GM21526 (cell line): ENCODE measurements around the gene PRKCE.
A peak's percentile ranks its signal among the peaks of the same experiment; 100 is the strongest.
"Not testable (repeated sequence)": the region's sequence is repeated elsewhere in the genome, so short reads cannot be mapped to it uniquely, and the experiment has no call there.

Experiments used
- ATAC-seq: cut with Tn5 transposase; IDR thresholded peaks from one replicate; pipeline ENCODE4 v1.9.1; 2021; ENCODE audit warnings: moderate library complexity; ENCODE audit not compliant: unreplicated experiment, low FRiP score

PRKCE gene

GRCh38 chr2:45901468-45902032 lies 250.1 kb downstream of the PRKCE start:
- ATAC-seq = no peak

GRCh38 chr2:45902380-45902779 lies 250.9 kb downstream of the PRKCE start:
- ATAC-seq = no peak

- no peak for ATAC-seq
Measured at GRCh38 chr2:45902781-45903375, 251.4 kb downstream of the PRKCE start.

GRCh38 chr2:45904267-45904945 lies 252.9 kb downstream of the PRKCE start:
- ATAC-seq = peak; percentile 59

GRCh38 chr2:45904946-45905631 lies 253.6 kb downstream of the PRKCE start:
- no peak for ATAC-seq

- ATAC-seq = no peak
Measured at GRCh38 chr2:45905632-45905958, 254.1 kb downstream of the PRKCE start.

- ATAC-seq = no peak
Measured at GRCh38 chr2:45907592-45907991, 256.1 kb downstream of the PRKCE start.

- ATAC-seq = no peak
Measured at GRCh38 chr2:45908316-45909170, 257.1 kb downstream of the PRKCE start.

- no peak for ATAC-seq
Measured at GRCh38 chr2:45909171-45909565, 257.7 kb downstream of the PRKCE start.

GRCh38 chr2:45909677-45910191 lies 258.3 kb downstream of the PRKCE start:
- peak; percentile 75 for ATAC-seq

- no peak for ATAC-seq
Measured at GRCh38 chr2:45910473-45911060, 259.1 kb downstream of the PRKCE start.

- no peak for ATAC-seq
Measured at GRCh38 chr2:45911538-45911937, 260.1 kb downstream of the PRKCE start.

GRCh38 chr2:45912109-45912508 lies 260.6 kb downstream of the PRKCE start:
- no peak for ATAC-seq

GRCh38 chr2:45913539-45913938 lies 262.1 kb downstream of the PRKCE start:
- ATAC-seq = no peak

- no peak for ATAC-seq
Measured at GRCh38 chr2:45915523-45915922, 264.0 kb downstream of the PRKCE start.

GRCh38 chr2:45917561-45918176 lies 266.2 kb downstream of the PRKCE start:
- not testable (repeated sequence) for ATAC-seq

- no peak for ATAC-seq
Measured at GRCh38 chr2:45918463-45919159, 267.1 kb downstream of the PRKCE start.

GRCh38 chr2:45919160-45919650 lies 267.7 kb downstream of the PRKCE start:
- no peak for ATAC-seq

GRCh38 chr2:45919711-45920111 lies 268.2 kb downstream of the PRKCE start:
- ATAC-seq = no peak
